Ammon's horn (tissue), 1 donor: ENCODE results near the gene DLX2.

Experiments used
- DNase-seq: peaks from one replicate; pipeline ENCODE4 v3.0.0-alpha.2; 2016; ENCODE audit warnings: low spot score

The DLX2 gene

DNA sequence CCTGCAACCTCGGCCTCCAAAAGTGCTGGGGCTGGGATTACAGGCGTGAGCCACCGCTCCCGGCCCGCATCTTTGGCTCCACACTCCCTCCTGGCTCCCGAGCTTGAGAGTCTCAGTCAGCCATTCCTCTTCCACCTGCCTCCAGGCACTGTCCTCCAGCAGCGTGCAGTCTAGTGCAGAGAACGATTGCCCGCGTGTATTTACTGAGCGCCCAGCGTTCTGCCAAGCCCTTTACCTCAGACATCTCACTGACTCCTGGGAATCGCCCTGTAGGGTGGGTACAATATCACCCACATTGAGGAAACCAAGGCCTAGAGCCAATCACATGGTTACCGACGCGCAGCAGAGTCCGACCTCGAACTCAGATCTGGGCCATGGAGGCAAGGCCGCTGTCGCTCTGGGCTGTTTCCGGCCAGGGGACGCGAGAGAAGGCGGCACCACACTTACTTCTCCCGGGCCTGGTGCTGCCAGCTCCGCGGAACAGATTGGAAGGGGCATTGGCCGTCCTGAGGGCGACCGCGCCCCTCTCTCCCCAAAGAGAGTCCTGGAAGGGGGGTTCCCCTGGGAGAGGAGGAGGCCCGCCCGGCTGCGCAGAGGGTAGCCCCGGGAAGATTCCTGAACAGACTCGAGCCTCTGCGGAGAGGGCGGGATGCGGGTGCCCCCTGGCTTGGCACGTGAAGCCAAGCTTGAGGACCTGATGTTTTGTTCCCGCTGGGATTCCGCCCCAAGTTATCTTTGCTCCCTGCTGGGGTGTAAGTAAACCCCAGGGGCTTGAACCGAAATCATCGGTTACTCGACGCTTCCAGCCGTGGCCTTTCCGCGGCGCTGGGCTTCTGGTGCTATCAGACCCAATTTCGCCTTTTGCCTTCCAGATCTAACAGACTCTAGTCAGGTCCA, 5.2 kb upstream of the DLX2 start:
- DNase-seq, result no peak

DNA sequence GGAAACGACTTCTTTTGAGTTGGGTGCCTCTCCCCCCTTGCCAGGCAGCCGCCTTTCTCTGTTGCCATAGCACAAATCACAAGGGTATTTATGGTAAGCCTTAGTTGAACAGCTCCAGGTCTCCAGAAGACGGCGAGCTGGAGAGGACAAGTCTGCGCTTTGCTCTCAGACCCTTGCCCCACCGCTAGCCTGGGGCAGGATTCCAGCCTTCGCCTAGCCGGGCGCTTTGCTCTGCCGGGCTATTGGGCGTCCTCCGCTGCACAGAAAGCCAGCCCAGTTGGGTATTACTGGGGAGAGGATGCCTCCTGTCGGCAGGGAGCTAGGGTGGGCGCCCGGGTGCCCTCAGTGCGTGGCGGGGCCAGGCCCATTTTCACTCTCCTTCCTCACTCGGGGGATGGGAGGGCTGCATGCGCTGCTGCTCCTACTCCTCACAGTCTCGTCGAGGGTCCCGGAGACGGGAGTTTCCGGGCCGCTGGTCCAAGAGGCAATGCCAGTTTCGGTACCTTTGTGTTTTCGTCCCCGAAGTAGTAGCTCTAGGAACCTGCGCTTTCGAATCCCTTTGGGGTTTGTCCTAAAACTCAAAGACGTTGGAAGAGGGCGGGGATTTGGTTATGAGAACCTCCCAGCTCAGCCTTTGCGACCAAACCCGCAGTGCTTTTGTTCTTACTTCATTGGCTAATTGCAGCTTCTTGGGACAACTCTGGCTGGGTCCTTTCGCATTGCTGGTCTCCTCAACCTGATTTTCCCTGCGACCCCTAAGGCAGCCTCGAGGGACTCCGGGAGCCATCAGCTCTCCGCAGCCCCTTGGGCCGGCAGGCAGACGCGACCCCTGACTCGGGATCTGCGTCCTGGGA, 3.6 kb upstream of the DLX2 start:
- no peak for DNase-seq

DNA sequence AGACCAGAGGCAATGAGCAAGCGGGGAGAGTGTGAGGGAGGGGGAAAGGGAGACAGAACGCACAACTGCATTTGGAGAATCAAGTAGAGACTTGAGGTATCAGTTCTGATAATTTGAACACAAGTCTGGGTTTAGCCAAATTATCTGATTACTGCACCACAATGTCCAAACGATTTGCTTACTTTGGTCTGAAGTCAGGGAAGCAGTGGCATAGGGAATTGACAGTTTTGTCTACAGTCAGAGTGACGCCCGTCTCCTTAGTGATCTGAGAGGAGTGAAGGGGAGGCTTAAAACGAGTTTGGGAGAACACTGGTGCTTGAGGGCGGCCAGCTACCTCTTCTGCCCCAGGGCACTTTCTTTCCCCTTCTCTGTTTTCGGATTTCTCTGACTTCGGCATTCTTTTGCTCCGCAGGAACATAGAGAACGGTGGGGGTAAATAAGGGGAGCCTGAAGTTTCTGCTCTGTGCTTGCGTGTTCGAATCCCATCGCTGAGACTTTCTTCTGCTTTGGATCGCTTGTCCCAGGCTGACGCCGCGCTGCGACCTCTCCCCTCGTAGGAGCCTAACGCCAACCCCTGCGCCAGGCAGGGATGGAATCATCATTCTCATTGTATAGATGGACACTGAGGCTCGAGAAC, 2.9 kb upstream of the DLX2 start:
- DNase-seq, result no peak

DNA sequence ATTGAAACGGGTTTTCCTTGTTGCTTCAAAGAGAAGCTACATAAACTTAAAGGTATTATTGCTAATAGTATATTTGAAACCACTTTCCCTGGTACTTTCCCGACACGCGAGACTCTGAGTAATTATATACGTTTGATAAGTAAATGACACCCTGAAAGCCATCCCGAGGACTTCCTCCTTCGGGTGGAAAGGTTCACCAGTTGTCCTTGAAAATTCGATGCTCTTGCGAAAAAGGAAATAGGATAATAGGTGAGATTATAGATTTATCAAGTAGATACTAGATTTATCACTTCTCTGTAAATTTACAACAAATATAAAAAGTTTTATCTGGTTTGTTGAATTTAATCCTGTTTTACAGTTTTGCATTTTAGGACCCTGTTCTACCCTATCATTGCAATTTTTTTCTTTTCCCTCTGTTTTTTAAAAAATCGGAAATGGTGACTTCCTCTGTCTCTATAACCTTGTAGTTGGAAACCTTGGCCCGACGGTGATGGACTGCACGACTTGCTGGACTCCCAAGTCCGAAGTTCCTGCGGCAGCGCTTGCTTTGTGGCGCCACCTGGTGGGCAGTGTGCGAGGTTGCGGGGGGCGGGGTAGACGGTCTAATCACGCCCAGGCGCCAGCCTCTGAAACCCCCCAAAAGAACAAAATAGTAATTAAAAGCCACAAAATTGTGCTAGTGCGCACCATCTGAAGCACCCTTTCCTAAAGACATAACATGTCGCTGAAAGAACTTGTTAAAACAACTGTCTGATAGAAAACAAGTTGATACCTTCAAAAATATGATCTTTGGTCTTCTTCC, 972 bp upstream of the DLX2 start:
- peak; percentile 69 for DNase-seq

DNA sequence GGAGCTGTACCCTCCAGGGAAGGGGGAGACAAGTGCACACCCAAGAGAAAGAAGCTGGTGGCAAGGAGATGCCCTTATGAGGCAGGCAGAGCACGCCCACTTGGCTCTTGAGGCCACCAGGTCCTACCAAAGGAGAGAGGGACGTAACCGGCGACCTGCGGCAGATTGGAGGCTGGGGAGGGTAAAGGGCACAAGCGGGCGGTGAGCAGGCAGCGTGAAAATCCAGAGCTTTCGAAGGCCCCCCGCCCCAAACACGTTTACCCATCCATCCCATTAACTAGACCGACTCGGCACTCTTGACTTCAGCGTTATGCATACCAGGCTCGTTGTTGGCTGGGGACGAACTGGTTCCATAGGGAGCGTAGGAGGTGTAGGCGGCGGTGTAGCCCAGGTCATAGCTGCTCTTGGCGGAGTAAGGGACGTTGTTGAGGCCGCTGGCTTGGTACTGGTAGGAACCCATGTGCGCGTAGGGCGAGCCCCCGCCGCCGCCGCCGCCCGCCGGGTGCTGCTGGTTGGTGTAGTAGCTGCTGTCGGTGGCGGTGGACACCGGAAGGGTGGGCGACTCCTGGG, 794 bp downstream of the DLX2 start:
- DNase-seq, result no peak

DNA sequence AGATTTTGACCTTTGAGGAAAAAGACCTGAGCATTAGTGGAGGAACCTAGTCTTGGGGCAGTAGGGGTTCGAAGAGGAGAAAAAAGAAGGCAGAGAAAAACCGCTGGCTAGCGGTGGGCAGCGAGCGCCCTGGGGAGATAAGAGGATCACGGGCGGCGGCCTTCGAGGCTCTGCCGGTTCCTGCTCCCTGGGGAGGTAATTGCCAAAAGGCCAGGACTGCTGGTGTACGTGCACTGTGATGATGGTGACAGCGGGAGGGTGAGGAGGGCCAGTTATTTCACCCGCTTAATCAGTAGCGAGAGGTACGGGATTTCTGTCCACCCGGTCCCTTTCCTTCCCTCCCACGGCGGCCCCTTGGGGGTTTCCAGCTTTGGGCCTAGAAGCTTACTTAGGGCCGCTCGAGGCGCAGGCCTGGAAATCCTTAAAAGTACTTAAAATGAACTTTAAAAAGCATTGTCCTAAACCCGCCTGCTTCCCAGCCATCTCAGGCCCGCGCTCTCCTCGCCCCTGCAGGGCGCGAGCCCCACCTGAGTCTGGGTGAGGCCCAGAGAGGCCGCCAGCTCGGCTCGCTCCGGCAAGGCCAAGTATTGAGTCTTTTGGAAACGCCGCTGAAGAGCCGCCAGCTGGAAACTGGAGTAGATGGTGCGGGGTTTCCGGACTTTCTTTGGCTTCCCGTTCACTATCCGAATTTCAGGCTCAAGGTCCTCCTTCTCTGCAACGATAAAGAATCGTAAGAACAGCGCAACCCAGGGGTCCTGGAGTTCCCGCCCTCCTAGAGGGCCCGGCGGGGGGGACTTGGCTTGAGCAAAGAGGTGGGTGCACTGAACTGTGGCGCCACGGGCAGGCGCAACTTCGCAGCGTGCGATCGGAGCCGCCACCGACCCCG, 1.5 kb downstream of the DLX2 start:
- no peak for DNase-seq

DNA sequence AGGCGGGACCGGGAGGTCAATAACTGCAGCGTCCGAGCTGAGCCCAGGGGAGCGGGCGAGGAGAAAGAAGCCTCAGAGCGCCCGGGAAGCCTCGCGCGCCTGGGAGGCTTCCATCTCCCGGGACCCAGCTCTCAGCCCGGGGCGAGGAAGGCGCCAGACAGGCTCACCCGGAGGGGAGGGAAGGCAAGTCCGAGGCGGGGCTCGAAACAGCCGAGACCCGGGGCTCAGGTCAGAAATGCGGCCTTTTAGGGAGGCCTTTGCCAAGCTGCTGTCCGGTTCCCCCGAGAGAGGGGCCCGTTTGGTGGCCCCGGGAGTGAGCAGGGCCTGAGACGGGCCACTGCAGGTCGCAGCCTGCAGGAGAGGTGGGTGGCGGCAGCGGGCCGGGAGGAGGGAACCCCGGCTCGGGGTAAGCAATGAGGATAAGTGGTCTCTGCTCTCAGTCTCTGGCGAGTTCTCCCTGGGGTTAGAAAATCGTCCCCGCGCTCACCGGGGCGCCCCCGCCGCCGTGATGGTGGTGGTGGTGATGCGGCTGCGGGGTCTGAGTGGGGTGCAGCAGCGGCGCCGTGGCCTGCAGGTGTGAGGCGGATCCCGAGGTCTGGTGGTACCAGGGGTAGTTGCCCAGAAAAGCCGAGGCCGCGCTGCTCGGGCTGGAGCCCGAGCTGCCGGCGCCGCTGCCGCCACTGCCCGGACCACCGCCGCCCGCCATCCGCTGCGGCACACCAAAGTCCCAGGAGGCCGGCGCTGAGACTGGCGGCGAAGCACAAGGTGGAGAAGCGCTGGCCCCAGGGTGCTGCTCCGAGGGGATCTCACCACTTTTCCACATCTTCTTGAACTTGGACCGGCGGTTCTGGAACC, 2.4 kb downstream of the DLX2 start:
- no peak for DNase-seq

DNA sequence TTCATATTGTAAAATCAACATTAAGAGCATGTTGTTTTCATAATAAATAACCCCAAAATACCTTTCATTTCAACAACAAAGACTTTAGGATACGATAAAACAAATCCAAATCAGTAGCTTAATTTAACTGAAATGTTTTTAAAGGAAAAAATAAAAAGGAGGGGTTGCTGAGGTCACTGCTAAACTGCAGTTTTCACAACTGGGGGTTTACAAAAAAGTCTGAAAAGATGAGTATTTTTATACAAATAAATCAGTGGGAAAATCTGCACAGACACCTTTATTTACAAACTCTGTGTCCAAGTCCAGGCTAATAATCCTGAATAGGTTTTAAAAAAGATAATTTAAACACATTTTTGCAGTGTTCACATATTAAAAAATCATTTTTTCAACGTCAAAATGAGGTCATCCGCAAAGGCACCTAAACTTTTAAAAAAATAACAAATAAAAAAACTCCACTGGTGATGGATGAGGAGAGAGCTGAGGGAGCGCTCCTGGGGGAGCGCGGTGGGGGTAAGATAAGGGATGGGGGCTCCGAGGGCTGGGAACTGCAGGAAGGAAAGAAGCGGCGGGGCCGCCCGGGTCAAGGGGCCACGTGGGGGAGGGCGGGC, 3.1 kb downstream of the DLX2 start:
- no peak for DNase-seq

DNA sequence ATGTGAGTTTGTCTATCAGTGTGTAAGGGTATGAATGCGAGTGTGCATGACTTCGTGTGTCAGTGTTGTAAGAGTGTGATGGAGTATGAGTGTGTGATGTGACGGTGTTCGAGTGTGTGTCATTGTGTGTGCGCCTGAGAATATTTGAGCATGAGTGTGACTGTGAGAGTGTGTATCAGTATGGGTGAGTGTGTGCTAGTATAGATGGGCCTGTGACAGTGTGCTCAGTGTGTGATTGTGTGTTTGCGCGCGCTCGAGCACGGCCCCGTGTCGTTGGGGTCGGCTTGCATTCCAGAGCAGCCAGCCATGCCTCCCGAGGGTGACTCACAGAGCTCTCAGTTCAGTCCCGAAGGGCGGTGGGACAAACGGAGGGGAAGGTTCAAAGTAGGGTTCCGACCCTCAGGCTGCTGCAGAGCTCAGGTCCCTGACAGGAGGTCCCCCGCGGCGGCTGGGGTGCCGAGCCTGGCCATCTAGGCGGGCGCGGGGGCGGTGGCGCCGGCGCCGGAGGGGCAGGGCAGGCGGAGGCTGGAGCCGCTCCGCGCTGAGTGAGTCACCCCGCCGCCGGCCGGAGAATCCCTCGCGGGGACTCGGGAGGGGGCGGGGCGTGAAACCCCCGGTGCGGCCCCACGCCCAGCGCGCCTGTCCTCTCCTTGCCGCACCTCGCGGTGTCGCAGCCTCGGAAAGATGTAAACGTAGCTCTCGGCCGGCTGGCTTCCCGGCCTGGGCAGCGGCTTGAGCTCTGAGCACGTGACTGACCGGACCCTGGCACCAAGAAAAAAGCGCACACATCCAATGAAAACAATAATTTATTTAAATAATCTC, 3.8 kb downstream of the DLX2 start:
- DNase-seq, result no peak

DNA sequence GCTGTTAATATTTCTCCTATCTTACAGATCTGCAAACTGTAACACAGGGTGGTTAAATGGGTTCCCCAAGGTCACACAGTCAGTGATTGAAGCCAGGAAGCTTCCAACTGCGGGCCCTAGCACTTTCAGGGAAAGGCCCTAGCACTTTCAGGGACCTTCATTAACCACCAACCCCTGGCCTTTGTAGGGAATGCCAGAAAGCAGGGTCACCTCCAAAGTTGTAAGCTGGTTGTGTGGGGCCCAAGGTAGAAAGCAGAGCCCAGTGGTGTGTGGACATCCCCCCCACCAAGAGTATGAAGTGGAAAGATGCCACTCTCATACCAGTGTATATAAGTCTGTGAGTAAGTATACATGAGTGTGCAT, 4.4 kb downstream of the DLX2 start:
- DNase-seq, result no peak

DNA sequence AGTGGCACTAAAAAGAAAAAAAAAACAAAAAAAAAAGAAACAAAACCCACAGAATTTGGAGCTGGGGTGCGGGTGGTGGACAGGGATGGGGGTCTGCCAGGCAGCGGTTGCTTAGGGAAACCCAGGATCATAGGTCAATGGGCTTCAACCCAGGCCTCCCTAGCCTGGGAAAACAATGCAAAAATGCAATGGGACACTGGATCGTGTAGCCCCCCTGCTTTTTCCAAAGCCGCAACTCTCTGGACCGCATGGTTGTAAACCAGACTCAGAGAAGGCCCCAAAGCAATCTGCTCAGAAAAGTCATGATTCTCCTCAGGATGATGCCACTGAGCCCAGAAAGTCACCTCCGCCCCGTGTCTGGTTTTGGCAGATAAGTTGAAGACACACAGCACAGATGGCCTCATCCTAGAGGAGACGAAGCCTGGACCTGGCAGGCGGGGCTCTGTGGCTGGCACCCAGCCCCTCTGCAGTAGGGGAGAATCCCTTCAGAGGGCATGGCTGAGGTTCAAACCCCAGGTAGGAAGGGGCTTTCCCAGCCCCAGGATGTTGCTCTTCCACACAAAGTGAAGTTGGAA, 5.1 kb downstream of the DLX2 start:
- no peak for DNase-seq

DNA sequence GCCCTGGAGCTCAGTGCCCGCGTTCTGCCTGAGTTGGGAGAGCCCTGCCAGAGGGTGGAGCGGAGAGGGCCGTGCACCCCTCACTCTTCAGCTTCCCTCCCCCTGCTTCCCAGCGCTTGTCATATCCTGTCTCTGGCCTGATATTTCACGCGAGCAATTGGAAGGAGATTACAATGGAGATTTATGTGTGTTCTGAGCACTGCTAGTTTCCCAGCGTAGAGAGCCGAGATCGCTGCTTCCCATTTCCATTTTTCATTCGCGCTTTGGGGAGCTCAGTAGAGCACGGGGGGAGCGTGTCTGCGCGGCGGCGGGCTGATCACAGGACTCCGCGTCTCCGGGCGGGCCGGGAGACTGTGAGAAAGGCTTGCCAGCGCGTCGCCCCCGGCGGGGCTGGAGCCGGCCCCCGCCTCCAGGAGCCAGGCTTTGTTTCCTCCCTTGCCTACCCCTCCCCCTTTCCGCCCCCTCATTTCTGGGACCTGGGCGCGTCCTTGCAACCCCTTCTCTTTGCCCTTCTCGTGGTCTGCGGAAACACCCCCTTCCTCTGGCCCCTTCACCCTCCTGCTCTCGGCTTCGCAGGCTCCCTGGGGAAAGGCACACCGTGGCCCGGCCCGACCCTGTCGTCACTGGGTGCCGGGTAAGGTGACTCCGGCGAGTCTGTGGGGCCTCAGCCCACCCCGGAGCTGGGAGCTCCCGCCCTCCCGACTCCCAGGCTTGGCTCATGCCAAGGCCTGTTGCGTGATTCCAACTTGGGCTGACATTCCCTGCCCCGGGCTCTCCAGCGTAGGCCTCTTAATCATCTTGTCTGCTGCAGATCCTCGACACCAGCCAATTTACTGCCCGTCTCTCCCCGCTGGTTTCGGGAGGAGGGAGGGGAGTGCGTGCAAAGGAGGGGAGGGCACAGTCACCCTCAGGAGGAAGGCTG, 5.8 kb downstream of the DLX2 start:
- no peak for DNase-seq

DNA sequence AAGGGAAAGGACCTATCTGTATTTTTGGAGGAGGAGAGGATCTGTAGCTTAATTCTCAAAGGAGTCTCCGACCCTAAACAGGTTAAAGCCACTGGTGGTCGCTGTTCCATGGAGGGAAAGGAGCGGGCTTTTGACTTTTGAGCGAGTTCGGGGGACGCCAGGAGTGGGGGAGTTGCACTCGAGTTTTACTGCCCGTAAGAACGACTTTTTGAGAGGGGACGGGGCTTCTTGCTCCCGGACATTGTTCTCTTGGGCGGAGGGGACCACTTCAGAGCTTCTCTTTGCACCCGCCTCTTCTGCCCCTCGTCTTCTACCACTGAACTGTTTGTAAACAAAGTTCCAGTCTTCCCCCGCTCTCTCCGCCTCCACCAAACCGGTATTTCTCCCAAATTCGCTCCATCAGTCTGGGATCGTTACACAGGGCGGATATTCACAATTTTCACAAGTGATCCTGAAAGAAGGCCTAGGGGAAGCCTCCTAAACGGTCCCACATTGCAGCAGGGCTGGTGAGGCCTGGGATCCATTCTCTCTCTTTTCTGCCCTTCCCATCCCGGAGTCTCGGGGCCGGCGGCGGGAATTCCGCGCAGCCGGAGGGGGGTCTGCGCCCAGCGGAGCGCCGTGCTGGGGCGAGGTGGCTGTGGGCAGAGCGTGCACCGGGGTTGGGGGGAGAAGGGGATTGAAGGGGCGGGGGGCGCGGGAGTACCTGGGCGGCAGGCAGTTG, 6.6 kb downstream of the DLX2 start:
- DNase-seq, result no peak

DNA sequence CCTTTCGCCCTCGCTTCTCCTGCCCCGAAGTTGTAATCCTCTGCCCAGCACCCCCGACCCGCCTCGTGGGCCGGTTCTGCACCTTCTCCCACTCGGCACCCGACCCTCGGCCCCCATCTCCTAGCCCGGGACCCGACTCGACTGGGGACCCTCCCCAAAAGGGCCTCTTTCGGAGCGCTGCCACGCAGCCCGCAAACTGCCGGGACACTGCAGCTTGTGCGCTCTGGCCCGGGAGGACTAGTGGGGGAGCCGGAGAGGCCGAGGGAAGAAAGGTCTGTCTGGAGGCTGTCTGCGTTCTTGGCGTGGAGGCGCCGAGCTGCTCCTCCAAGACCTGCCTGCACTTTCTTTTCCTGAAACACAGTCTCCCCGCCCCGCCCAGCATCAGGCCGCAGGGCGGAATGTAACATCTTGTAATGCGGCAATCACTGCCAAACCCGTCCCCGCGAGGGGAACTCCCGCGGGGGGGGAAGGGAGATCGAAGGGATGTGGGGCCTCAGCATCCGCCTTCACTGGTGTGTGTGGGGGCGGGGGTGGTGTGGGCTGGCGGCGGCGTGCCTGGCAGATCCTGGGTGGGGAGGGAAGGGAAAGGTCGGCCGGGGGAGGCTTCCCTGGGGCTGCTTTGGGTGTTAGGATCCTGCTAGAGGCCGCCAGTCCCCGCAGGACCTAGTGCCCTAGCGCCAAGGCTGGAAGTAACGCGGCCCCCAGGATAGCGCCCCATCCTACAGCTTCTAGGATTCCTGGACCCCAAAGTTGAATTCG, 7.4 kb downstream of the DLX2 start:
- DNase-seq, result no peak
